ENCODE results near the gene GATA1.

GATA1 gene

DNA sequence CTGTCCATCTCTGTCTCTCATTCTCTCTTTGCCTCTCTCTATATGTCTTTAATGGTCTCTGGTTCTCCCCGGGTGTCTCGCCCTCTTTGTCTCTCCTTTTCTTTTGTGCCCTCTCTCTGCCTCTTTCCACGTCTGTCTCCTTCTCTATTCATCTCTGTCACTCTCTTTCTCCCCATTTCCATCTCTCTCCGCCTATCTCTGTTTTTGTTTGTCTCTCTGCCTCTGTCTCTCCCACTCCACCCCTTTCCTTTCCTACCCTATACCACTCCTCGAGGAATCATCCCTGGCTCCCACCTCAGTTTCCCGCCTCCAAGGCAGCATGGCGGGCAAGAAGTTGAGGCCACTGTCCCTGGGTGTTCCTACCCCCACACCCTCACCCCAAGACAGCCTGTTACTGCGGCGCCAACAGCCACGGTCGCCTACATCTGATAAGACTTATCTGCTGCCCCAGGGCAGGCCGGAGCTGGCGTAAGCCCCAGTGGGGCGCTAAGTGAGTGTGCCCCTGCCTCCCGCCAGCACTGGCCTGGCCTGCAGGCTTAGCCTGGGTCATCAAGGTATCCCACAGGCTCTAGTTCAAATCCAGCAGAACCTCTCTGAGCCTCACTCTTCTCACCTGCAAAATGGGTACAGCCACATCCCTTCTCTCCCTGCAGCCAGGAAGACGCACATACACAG is 713 bp upstream of the GATA1 start:
- DNase-seq: no peak

- no peak for DNase-seq
Observed at GRCh38 chrX:48786825-48787504, 575 bp downstream of the GATA1 start.

DNA sequence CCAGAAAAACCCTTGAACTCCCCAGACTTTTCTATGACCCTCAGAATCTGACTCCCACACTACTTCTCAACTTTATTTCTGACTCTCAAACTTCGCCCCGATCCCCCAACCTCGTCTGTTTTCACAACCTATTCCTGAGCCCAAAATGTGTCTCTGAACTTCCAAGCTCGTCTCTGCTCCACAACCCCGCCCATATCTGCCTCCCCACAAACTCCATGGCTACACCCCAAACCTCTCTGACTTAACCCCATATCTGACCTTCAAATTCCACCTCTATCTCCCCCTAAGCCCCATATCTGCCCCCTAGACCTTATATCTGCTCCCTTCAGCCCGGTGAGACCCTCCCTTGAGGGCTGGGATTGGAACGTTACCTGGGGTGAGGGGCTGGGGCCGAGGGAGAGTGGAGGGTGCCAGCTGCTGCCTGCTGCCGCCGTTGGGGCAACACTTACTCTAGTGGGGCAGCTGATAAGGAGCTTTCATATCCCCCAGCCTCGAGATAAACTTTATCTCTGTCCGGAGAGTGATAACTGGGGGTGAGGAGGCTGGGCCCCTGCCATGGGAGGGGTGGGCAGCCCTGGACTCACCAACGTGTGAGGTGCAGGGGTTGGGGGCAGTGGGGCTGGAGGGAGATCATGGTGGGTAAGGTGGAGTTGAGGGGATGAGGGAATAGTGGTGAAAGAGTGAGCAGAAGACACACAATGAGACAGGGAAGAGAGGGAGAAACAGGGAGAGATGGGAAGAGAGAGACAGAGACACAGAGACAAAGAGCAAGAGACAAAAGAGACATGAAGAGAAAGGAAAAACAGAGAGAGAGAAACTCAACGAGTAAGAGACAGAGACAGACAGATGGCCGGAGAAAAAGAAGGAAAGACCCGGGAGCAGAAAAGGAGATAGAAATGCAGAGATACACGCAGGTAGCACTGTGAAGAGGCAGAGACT is 1.4 kb downstream of the GATA1 start:
- DNase-seq: no peak

DNA sequence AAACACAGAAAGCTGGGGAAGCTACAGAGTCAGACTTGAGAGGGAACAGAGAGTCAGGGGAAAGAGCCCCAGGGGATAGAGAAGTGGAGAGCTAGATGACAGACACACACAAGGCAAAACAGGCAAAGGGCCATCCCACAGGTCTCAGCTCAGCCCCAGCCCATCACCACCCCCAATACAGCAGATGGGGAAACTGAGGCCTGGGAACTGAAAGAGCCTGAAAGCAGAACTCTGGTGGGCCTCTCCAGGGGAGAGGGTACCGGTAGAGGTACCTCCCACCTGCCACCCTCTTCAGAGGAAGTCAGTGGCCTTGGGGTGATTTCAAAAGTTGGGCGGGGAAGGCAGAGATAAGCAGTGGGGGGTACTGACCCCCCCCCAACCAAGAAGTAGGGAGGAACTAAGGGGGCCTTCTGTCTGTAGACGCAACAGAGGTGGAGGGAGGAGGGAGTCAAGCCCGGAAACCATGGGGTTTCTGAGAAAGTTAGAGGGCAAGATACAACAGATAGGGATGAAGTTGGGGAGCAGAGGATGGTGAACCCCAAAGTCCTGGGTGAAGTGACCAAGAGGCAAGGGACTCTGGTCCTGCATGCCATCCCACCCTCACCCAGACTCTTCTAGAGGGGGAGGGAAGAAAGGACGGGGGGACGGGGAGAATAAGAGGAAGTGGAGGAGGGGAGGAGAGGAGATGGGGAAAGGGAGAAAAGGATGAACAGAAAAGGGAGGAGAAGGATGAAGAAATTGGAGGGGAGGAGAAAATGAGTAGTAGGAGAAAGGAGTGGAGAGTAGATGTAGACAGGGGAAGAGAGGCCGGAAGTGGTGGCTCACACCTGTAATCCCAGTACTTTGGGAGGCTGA is 3.2 kb downstream of the GATA1 start:
- DNase-seq: peak in 1 of 5 experiments; percentile 49

GRCh38 chrX:48790477-48790876 is 4.1 kb downstream of the GATA1 start:
- no peak for DNase-seq

DNA sequence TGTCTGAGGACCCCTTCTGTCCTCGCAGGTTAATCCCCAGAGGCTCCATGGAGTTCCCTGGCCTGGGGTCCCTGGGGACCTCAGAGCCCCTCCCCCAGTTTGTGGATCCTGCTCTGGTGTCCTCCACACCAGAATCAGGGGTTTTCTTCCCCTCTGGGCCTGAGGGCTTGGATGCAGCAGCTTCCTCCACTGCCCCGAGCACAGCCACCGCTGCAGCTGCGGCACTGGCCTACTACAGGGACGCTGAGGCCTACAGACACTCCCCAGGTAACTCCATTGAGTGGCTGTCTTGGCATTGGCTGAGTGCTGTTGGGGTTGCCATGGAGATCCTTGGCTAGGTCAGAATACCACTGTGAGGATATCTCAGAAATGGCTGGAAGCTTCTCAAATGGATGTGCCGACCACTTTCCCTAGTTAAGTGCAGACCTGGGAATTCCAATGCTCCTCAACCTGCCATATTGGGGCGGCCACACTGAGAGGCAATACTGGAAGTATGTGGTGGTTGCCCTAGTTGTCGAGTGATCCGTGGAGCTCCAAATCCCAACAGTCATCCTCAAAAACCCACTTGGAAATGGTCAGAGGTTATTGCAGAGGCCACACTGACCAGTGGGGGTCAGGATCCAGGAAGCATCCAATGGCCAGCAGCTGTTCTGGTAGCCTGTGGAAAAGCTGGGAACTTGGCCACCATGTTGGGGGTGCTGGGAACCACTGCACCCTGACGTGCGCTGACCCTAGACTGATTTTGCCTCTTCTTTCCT is 4.9 kb downstream of the GATA1 start:
- DNase-seq: no peak

DNA sequence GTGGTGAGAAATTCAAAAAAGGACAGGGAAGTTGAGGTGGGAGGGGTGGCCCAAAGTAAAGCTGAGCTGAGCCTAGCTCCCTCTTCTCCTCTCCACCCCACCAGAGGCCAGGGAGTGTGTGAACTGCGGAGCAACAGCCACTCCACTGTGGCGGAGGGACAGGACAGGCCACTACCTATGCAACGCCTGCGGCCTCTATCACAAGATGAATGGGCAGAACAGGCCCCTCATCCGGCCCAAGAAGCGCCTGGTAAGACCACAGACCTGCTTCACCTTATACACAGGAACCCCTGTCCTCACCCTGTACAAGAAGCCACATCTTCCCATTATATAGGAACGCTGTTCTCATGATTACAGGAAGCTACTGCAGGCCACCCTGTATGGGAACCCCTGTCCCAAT is 5.8 kb downstream of the GATA1 start:
- no peak for DNase-seq

GRCh38 chrX:48793935-48794334 is 7.5 kb downstream of the GATA1 start:
- DNase-seq: no peak

DNA sequence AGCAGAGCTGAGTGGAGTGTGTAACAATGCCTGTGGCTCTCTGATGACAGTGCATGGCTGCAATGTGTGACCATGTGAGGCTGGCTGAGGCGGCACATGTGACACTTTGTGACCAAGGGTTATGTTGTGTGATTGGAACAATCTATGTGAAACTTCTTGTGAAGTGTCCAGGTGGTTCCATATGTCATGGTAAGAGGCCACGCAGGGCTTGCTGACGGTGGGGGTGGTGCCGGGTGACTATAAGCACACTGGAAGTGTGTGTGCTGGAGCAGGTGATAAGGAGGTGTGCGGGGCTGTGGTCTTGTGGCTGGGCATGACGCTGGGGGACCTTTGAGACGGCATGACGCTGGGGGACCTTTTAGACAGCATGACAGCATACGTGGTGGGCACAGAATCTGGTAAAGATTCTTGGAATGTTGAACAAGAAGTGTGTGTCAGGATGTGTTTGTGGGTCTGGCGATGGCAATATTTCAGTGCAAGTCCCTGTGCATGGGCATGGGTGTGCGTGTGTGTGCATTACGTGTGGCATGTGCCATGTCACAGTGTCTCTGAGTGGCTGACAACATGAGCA is 8.0 kb downstream of the GATA1 start:
- DNase-seq: no peak

GRCh38 chrX:48794911-48795515 is 8.6 kb downstream of the GATA1 start:
- no peak for DNase-seq

DNA sequence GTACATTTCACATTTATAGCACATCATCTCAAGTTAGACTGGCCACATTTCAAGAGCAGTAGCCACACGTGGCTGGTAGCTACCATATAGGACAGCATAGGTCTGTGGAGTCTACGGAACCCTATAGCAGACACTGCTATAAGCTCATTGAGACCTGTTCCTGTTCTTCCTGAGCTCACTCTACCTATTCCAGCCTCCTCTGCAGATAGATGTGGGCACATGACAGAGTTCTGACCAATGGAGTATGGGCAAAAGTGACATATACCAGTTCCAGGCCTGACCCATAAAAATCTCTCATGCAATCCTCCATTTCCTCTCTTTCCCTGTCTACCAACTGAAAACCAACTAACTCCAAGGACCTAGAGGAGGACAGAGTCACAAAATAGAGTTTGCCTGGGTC is 11.9 kb downstream of the GATA1 start:
- no peak for DNase-seq

GRCh38 chrX:48800574-48801279 is 14.3 kb downstream of the GATA1 start:
- DNase-seq: peak in 1 of 5 experiments; percentile 6

DNA sequence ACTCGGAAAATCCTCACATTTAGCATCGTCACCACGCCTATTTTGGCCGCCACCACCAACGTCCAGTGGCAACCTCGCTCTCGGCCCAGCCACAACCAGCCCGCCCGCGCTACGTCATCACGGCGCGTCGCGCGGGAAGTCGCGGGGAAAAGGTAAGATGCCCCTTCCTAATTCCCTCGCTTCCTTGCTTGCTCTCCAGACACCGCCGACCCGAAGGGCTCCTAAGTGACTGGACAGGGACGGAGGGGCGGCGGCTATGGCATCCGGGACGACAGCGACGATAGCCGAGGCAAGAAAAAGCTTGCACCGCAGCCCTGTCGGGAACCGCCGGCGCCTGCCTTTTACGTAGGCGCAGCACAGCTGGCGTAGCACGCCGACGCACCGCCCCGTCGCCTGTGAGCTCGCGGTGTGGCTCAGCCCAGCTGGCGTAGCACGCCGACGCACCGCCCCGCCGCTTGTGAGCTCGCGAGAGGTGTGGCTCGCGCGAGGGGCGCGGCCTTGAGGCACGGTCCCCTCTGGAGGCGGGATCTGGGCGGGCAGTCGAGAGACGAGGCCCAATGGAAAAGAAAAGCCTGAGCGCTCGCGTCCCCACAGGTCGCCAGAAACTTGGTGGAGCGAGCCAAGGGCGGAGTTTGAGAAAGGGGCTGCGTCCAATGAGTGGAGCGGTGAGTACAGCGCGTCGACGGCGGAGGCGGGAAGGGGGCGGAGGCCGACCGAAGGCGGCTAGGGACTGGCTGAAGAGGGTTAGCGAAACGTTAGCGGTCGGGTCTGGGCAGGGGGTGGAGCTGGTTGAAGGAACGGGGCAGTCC is 15.1 kb downstream of the GATA1 start, which contains the start of gene HDAC6:
TSS of gene HDAC6 (plus strand) at position 788 of the 809 bp plus-strand sequence. CDS start 626 bp downstream, outside the sequence.
- DNase-seq: peak; percentile 82 to 99 (median 93)

DNA sequence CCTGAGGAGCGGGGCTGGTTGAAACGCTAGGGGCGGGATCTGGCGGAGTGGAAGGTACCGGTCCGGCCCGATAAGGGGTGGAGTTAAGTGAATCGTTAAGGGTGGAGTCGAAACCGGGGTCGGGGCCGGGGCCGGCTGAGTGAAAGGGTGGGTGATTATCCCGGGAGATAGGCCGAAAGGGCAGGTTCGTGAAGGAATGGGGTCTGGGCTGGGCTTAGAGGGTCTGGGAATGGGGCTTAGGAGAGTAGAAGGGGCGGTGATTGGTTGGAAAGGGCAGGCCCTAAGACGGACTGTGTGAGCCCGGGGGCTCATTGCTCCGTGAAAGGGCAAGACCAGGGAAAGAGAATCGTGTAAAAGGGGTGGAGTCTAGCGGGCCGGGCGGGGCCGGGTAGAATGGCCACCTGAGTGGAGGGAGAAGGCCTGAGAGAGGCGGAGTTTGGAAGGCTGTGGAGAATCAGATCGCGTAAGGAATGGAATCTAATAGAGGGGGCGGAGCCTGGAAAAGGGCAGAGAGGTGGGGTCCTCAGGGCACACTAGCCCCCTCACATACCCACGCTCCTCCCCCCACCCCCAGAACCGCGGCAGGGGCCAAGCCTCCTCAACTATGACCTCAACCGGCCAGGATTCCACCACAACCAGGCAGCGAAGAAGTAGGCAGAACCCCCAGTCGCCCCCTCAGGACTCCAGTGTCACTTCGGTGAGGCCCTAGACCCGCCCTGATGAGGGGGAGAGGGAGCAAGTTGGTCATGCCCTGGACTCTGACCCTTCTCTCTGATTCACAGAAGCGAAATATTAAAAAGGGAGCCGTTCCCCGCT is 15.9 kb downstream of the GATA1 start:
- peak in 4 of 5 experiments; percentile 27 to 78 (median 50) for DNase-seq

GRCh38 chrX:48802905-48803200 is 16.5 kb downstream of the GATA1 start:
- no peak for DNase-seq

- no peak for DNase-seq
Observed at GRCh38 chrX:48806081-48806480, 19.7 kb downstream of the GATA1 start.

- DNase-seq: no peak
Observed at GRCh38 chrX:48813644-48814043, 27.3 kb downstream of the GATA1 start.

DNA sequence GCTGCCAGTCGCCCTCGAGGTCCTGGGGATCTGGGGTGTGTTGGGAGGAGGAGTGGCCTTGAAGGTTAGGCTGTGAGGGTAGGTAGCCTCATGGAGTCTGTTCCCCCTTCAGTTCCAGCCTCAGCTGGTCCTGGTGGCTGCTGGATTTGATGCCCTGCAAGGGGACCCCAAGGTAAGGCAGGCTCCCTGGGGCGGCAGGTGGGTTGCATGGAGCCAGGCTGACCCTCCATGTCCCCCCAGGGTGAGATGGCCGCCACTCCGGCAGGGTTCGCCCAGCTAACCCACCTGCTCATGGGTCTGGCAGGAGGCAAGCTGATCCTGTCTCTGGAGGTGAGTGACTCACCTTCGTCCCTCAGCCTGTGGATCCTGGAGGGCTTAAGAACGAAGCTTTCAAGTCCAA is 28.3 kb downstream of the GATA1 start:
- no peak for DNase-seq

Data from T-helper 2 cell (primary cell).